SK-N-SH (cell line): ENCODE measurements around the gene SLC12A4. TPM values are rescaled to one million over a fixed set of nuclear protein-coding genes. Genes with fewer than 3 reads are reported as not detected.

Experiments
- CTCF ChIA-PET: fragments of 300-600, 350-600 bp; formaldehyde crosslinking; extraction: SDS; loops from one replicate; lab custom pipeline; 2021; lab: Yijun Ruan, JAX
- POLR2A ChIA-PET: fragments of 350-600 bp; sonication (Branson Sonifier 250); formaldehyde crosslinking; extraction: SDS; loops from one replicate; lab custom pipeline; 2020; ENCODE audit warnings: antibody characterized with exemption, inconsistent platforms; lab: Yijun Ruan, JAX
- DNase-seq: peaks from one replicate; pipeline ENCODE4 v3.0.0; 2012
- H2AFZ ChIP-seq: fragments of 200-600 bp; sonication (generic); 2 replicates; pipeline ENCODE4 v1.8.1; 2016; ENCODE audit warnings: antibody characterized with exemption, mild to moderate bottlenecking, low read depth
- H3F3A ChIP-seq: fragments of 200-600 bp; sonication (generic); replicated peaks from 2 replicates; pipeline ENCODE3; 2016; ENCODE audit warnings: antibody characterized with exemption, mild to moderate bottlenecking; ENCODE audit not compliant: insufficient read depth
- H3K27ac ChIP-seq, 2 experiments: fragments of 200-500 bp in 1 of 2; fragments of 200-600 bp in 1 of 2; sonication (Bioruptor generic) in 1 of 2; sonication (generic), shearing (Covaris generic) in 1 of 2; 2 replicates each; pipeline versions ENCODE4 v1.5.1 to v1.6.1; 2014 to 2016; ENCODE audit warnings: low read depth in 2 of 2, inconsistent platforms in 1 of 2, low read length in 1 of 2, mild to moderate bottlenecking in 1 of 2, mixed read lengths in 1 of 2
- H3K27me3 ChIP-seq: fragments of 200-600 bp; sonication (generic), shearing (Covaris generic); 2 replicates; pipeline ENCODE4 v1.6.1; 2016; ENCODE audit warnings: mixed run types; ENCODE audit not compliant: insufficient read depth
- H3K36me3 ChIP-seq, 2 experiments: fragments of 200-500 bp in 1 of 2; fragments of 200-600 bp in 1 of 2; sonication (Bioruptor generic) in 1 of 2; sonication (generic) in 1 of 2; replicated peaks in 1 of 2; 2 replicates each; pipeline versions ENCODE3 to v1.5.1; 2014 to 2016; ENCODE audit warnings: low read length in 1 of 2, mild to moderate bottlenecking in 1 of 2; ENCODE audit not compliant: insufficient read depth in 2 of 2, control insufficient read depth in 1 of 2
- H3K4me1 ChIP-seq, 2 experiments: fragments of 200-500 bp in 1 of 2; fragments of 200-600 bp in 1 of 2; sonication (Bioruptor generic) in 1 of 2; sonication (generic), shearing (Covaris generic) in 1 of 2; 2 replicates each; pipeline versions ENCODE4 v1.5.1 to v1.6.1; 2014 to 2016; ENCODE audit warnings: low read depth in 1 of 2, low read length in 1 of 2, mixed run types in 1 of 2; ENCODE audit not compliant: insufficient read depth in 2 of 2, control insufficient read depth in 1 of 2
- H3K4me2 ChIP-seq: fragments of 200-600 bp; sonication (generic), shearing (Covaris generic); 2 replicates; pipeline ENCODE4 v1.6.1; 2017; ENCODE audit warnings: mixed run types
- H3K4me3 ChIP-seq, 2 experiments: fragments of 200-500 bp in 1 of 2; fragments of 200-600 bp in 1 of 2; sonication (Bioruptor generic) in 1 of 2; sonication (generic), shearing (Covaris generic) in 1 of 2; 2 replicates each; pipeline versions ENCODE4 v1.5.1 to v1.8.1; 2014 to 2016; ENCODE audit warnings: low read depth in 2 of 2, inconsistent platforms in 1 of 2, low read length in 1 of 2, mild to moderate bottlenecking in 1 of 2, mixed read lengths in 1 of 2, moderate library complexity in 1 of 2
- H3K79me2 ChIP-seq: fragments of 200-600 bp; sonication (generic); 2 replicates; pipeline ENCODE4 v1.8.1; 2017; ENCODE audit warnings: mild to moderate bottlenecking; ENCODE audit not compliant: insufficient read depth
- H3K9ac ChIP-seq: fragments of 200-600 bp; sonication (generic); 2 replicates; pipeline ENCODE4 v1.6.1; 2017; ENCODE audit warnings: mixed run types
- H3K9me2 ChIP-seq: fragments of 200-600 bp; sonication (generic); 2 replicates; pipeline ENCODE4 v1.6.1; 2017; ENCODE audit warnings: mixed run types
- H3K9me3 ChIP-seq: fragments of 200-600 bp; sonication (generic); 2 replicates; pipeline ENCODE4 v1.6.1; 2017; ENCODE audit warnings: mixed run types, mild to moderate bottlenecking, moderate library complexity
- H4K20me1 ChIP-seq: fragments of 200-600 bp; sonication (generic); 2 replicates; pipeline ENCODE4 v1.6.1; 2017; ENCODE audit warnings: mild to moderate bottlenecking, mixed run types; ENCODE audit not compliant: insufficient read depth
- CHD2 ChIP-seq: fragments of 150-350 bp; IDR thresholded peaks from 2 replicates; pipeline ENCODE4 v1.6.1; 2018; ENCODE audit warnings: low read length; ENCODE audit not compliant: partially characterized antibody
- EZH2phosphoT487 ChIP-seq: fragments of 200-600 bp; sonication (generic); IDR thresholded peaks from 2 replicates; pipeline ENCODE4 v1.6.1; 2017; ENCODE audit warnings: low read depth, mixed run types, mild to moderate bottlenecking, antibody characterized with exemption, moderate library complexity, borderline replicate concordance
- FOXM1 ChIP-seq: IDR thresholded peaks from 2 replicates; pipeline ENCODE4 v1.4.0; 2012; ENCODE audit warnings: low read depth, mild to moderate bottlenecking
- GABPA ChIP-seq: IDR thresholded peaks from 2 replicates; pipeline ENCODE4 v1.4.0; 2012; ENCODE audit warnings: low read depth, mild to moderate bottlenecking
- GATA2 ChIP-seq: sonication (generic); formaldehyde crosslinking; IDR thresholded peaks from 2 replicates; pipeline ENCODE4 v1.5.0; 2020; ENCODE audit warnings: mild to moderate bottlenecking, missing genetic modification reagents
- NFIC ChIP-seq: IDR thresholded peaks from 2 replicates; pipeline ENCODE4 v1.4.0; 2012; ENCODE audit warnings: borderline replicate concordance
- POLR2AphosphoS5 ChIP-seq: IDR thresholded peaks from 2 replicates; pipeline ENCODE4 v1.6.1; 2012; ENCODE audit warnings: low read depth, low read length
- RAD21 ChIP-seq: IDR thresholded peaks from 2 replicates; pipeline ENCODE4 v1.6.1; 2012; ENCODE audit warnings: mild to moderate bottlenecking, low read length
- RFX5 ChIP-seq: IDR thresholded peaks from 2 replicates; pipeline ENCODE4 v1.6.1; 2012; ENCODE audit warnings: mild to moderate bottlenecking, improper control_type of control experiment, low read length
- RXRA ChIP-seq: IDR thresholded peaks from 2 replicates; pipeline ENCODE4 v1.4.0; 2012; ENCODE audit warnings: low read depth, mild to moderate bottlenecking, borderline replicate concordance
- SIN3A ChIP-seq: IDR thresholded peaks from 2 replicates; pipeline ENCODE4 v1.6.1; 2012; ENCODE audit warnings: low read depth, mild to moderate bottlenecking, low read length, moderate library complexity, borderline replicate concordance
- TCF12 ChIP-seq: IDR thresholded peaks from 2 replicates; pipeline ENCODE4 v1.4.0; 2012
- TEAD4 ChIP-seq: IDR thresholded peaks from 2 replicates; pipeline ENCODE4 v1.4.0; 2012; ENCODE audit warnings: mild to moderate bottlenecking, borderline replicate concordance; ENCODE audit not compliant: insufficient read depth
- WGBS: methylation state at CpG from one replicate; pipeline ENCODE4 v1.1.6; 2017; ENCODE audit warnings: low lambda C conversion rate; 5-methylcytosine and 5-hydroxymethylcytosine counted together
- polyA plus RNA-seq, 3 experiments: library from polyadenylated mRNA; depleted of rRNA; stranded (reverse); fragments of >200 nt; gene quantifications; 2 replicates each; pipeline ENCODE4 v1.2.3, GENCODE V29; 2012
- TF ChIP-seq, protein P1 (sequence below): IDR thresholded peaks from 2 replicates; pipeline ENCODE4 v1.6.1; 2012; ENCODE audit warnings: mild to moderate bottlenecking, low read depth, low read length, moderate library complexity
- TF ChIP-seq, protein P2 (sequence below): fragments of 150-350 bp; IDR thresholded peaks from 2 replicates; pipeline ENCODE4 v1.6.1; 2016; ENCODE audit warnings: mild to moderate bottlenecking, low read depth, low read length
- TF ChIP-seq, protein P3 (sequence below): IDR thresholded peaks from 2 replicates; pipeline ENCODE4 v1.4.0; 2012; ENCODE audit warnings: low read depth, borderline replicate concordance
- TF ChIP-seq, protein P4 (sequence below): fragments of 150-350 bp; IDR thresholded peaks from 2 replicates; pipeline ENCODE4 v1.6.1; 2017; ENCODE audit warnings: antibody characterized with exemption, low read length, low read depth, borderline replicate concordance

Gene SLC12A4
- polyA plus RNA-seq, 1 of the 3 experiments (the other 2 are of a cell fraction) = 75.8 TPM

DNA sequence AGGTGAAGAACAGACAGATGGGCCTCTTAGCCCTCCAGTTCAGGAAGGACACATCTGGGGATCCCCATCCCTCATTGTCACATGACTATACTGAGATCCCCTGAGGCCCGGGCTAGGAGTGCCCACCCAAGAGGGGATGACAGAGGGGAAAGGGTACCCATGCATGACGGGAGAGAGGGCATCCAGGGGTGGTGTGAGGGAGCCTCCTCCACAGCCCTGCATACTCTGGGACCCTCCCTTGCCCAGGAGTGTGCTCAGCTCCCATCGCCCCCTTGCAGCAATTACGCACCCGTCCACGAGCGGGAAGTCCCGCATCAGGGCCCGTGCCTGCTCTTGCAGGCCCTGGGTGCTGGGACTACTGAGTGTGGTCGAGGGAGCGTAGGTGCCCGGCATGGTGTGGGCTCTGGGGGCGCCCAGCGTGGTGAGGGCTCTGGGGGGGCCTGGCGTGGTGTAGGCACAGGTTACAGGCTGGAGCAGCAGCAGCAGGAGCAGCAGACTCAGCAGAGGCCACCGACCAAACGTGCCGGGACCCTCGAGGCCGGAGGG, 24.3 kb upstream of the SLC12A4 start:
- Histone ChIP-seq H3K9ac (no peak overlapping the region), H4K20me1 (no peaks in the 10 kb centered on the region), H3F3A (no peaks in the 10 kb centered on the region), H3K27me3 (no peaks in the 10 kb centered on the region), H3K36me3 (no peaks in the 10 kb centered on the region), H3K4me3 (peak overlapping the region in 1 of 2 experiments; percentile 56; a peak in 2 of 4 replicates), H3K79me2 (no peaks in the 10 kb centered on the region), H3K27ac (no peak overlapping the region), H2AFZ (no peak overlapping the region), H3K4me1 (peaks cover 0 to 7% of the 10 kb centered on the region in 2 experiments; a peak in 1 of 4 replicates), H3K9me3 (no peaks in the 10 kb centered on the region), H3K9me2 (no peaks in the 10 kb centered on the region), H3K4me2 (peak overlapping the region; percentile 66; the same call in 1 of the 2 replicates)
- ChIA-PET CTCF (interaction anchor here (1.0 to 3.9 kb wide), 7 partner anchors 12 to 236 kb away, joined by 3 to 25 read pairs (median 4); no protein-coding TSS in a partner anchor), POLR2A (no interaction called here)
- TF ChIP-seq, protein P1, sequence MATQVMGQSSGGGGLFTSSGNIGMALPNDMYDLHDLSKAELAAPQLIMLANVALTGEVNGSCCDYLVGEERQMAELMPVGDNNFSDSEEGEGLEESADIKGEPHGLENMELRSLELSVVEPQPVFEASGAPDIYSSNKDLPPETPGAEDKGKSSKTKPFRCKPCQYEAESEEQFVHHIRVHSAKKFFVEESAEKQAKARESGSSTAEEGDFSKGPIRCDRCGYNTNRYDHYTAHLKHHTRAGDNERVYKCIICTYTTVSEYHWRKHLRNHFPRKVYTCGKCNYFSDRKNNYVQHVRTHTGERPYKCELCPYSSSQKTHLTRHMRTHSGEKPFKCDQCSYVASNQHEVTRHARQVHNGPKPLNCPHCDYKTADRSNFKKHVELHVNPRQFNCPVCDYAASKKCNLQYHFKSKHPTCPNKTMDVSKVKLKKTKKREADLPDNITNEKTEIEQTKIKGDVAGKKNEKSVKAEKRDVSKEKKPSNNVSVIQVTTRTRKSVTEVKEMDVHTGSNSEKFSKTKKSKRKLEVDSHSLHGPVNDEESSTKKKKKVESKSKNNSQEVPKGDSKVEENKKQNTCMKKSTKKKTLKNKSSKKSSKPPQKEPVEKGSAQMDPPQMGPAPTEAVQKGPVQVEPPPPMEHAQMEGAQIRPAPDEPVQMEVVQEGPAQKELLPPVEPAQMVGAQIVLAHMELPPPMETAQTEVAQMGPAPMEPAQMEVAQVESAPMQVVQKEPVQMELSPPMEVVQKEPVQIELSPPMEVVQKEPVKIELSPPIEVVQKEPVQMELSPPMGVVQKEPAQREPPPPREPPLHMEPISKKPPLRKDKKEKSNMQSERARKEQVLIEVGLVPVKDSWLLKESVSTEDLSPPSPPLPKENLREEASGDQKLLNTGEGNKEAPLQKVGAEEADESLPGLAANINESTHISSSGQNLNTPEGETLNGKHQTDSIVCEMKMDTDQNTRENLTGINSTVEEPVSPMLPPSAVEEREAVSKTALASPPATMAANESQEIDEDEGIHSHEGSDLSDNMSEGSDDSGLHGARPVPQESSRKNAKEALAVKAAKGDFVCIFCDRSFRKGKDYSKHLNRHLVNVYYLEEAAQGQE = no peak
- TF ChIP-seq RXRA (no peak), GATA2 (no peak), POLR2AphosphoS5 (no peak), FOXM1 (no peak), RFX5 (no peak), NFIC (no peak), SIN3A (no peak), RAD21 (no peak), EZH2phosphoT487 (no peak), GABPA (no peak), CHD2 (no peak), TEAD4 (no peak), TCF12 (no peak)
- TF ChIP-seq, protein P2, sequence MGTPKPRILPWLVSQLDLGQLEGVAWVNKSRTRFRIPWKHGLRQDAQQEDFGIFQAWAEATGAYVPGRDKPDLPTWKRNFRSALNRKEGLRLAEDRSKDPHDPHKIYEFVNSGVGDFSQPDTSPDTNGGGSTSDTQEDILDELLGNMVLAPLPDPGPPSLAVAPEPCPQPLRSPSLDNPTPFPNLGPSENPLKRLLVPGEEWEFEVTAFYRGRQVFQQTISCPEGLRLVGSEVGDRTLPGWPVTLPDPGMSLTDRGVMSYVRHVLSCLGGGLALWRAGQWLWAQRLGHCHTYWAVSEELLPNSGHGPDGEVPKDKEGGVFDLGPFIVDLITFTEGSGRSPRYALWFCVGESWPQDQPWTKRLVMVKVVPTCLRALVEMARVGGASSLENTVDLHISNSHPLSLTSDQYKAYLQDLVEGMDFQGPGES = no peak
- TF ChIP-seq, protein P3, sequence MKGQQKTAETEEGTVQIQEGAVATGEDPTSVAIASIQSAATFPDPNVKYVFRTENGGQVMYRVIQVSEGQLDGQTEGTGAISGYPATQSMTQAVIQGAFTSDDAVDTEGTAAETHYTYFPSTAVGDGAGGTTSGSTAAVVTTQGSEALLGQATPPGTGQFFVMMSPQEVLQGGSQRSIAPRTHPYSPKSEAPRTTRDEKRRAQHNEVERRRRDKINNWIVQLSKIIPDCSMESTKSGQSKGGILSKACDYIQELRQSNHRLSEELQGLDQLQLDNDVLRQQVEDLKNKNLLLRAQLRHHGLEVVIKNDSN = no peak
- TF ChIP-seq, protein P4, sequence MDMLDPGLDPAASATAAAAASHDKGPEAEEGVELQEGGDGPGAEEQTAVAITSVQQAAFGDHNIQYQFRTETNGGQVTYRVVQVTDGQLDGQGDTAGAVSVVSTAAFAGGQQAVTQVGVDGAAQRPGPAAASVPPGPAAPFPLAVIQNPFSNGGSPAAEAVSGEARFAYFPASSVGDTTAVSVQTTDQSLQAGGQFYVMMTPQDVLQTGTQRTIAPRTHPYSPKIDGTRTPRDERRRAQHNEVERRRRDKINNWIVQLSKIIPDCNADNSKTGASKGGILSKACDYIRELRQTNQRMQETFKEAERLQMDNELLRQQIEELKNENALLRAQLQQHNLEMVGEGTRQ = no peak
- WGBS = 69% methylated on average over 15 of the region's 20 CpGs
- DNase-seq = no peak
